ENCODE data around the gene NXN. TPM values are rescaled to one million over a fixed set of nuclear protein-coding genes. Genes with fewer than 3 reads are reported as not detected.

Gene NXN
- total RNA-seq, 1 experiment from 2014 or later: 57.3 TPM

DNA sequence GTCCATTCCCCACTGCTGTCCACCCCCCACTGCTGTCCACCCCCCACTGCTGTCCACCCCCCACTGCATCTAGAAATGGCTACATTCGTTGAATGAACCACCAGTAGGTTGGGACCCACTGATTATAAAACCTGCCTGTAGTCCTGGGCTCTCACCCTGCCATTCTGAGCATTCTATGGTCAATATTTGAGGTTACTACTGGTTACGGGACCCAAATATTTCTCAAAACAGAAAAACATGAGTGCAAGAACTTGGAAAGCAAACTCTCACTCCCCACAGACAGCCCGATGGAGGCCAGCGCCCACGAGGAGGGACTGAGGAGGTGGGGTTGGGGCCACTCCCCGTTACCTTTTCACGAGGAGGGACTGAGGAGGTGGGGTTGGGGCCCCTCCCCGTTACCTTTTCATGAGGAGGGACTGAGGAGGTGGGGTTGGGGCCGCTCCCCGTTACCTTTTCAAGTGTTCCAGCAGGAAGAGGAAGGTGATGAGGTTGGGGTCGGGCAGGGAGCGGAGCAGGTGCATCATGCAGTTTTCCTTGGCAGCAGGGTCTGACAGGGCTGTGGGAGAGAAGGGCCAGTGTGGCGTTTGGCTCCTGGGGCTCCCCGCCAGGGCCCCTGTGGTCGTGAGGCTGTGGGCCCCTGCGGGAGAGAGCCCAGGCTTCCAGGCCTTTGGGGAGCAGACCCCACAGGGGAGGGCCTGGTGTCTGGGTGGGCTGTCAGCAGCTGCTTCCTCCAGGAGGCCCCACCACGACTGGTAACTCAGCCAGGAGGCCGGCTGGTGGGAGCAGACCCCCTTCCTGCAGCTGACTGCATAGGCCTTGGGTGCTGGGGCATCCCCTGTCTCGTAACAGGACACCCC lies 29.9 kb upstream of the NXN start:
- Mint-ChIP-seq H3K9me3 (ENCODE audit: unreplicated experiment) (no peaks in the 10 kb centered on the region), H3K4me1 (ENCODE audit: insufficient read depth, unreplicated experiment) (peaks cover 11% of the 10 kb centered on the region), H3K36me3 (ENCODE audit: insufficient read depth, unreplicated experiment) (peaks cover 19% of the 10 kb centered on the region), H3K4me3 (ENCODE audit: unreplicated experiment) (no peak overlapping the region), H3K27ac (ENCODE audit: low read depth, unreplicated experiment) (no peak overlapping the region), H3K27me3 (ENCODE audit: insufficient read depth, unreplicated experiment) (no peaks in the 10 kb centered on the region)
- intact Hi-C loops (cut with micrococcal nuclease): no loop called here
- no TSS peak for BruUV-seq (replicated peaks)
- ChIA-PET CTCF (interaction anchor here (2.7 kb wide), 1 partner anchor 10 kb away, joined by 9 read pairs; no protein-coding TSS in a partner anchor), POLR2A (no interaction called here)
- TF ChIP-seq CTCF (IDR thresholded peaks at IDR 0.05; ENCODE audit: unreplicated experiment): no peak
- DNase-seq (ENCODE audit: unreplicated experiment): no peak

GRCh38 chr17:1008008-1008761 lies 28.6 kb upstream of the NXN start:
- ChIA-PET CTCF (interaction anchor here (1.0 to 1.1 kb wide), 3 partner anchors 9 to 48 kb away, joined by 3 to 4 read pairs (median 4); partner anchors contain the start of gene TIMM22), POLR2A (interaction anchor here (1.7 kb wide), 1 partner anchor 277 kb away, joined by 4 read pairs; no protein-coding TSS in a partner anchor)

DNA sequence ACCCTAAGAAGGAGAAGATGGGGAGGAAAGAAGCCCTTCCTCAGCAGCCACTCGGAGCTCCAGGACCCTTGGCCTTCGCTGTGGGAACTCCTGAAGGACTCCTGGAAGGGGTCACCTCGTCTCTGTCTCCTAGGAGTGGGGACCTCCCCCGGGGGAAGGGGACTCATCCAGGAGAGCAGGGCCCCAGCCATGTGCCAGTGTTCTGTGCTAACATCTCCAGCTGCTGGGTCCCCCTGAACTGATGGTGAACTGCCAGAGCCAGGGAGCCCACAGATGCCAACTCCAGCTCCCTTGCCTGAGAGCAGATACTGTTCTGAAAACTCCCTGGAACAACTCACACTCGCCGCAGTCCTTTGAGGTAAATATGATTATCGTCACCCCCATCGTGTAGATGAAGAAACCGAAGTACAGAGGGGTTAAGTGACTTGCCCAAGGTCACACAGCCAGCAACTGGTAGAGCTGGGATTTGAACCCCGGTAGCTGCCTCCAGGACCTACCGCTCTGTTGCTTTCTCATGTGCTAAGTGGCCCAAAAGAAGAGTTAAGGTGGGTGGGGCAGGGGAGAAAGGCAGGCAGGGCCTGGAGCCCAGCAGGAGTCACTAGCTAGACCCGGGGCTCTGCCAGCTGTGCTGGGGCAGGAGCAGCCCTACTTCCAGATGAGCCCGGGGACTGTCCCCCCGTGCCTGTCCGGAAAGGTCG lies 27.9 kb upstream of the NXN start:
- Mint-ChIP-seq H3K27ac (ENCODE audit: low read depth, unreplicated experiment) (no peak overlapping the region), H3K4me1 (ENCODE audit: insufficient read depth, unreplicated experiment) (peaks cover 12% of the 10 kb centered on the region), H3K36me3 (ENCODE audit: insufficient read depth, unreplicated experiment) (peaks cover 31% of the 10 kb centered on the region), H3K27me3 (ENCODE audit: insufficient read depth, unreplicated experiment) (no peaks in the 10 kb centered on the region), H3K4me3 (ENCODE audit: unreplicated experiment) (no peak overlapping the region), H3K9me3 (ENCODE audit: unreplicated experiment) (no peaks in the 10 kb centered on the region)
- ChIA-PET CTCF (interaction anchor here (0.8 to 1.1 kb wide), 4 partner anchors 8 to 49 kb away, joined by 3 to 4 read pairs (median 4); partner anchors contain the start of gene TIMM22), POLR2A (interaction anchor here (1.7 kb wide), 1 partner anchor 276 kb away, joined by 4 read pairs; no protein-coding TSS in a partner anchor)
- intact Hi-C loops (cut with micrococcal nuclease): no loop called here
- no peak for TF ChIP-seq CTCF (IDR thresholded peaks at IDR 0.05; ENCODE audit: unreplicated experiment)
- no TSS peak for BruUV-seq (replicated peaks)
- DNase-seq (ENCODE audit: unreplicated experiment): no peak

More at GRCh38 chr17:1008008-1008761, 28.6 kb upstream of the NXN start:
- Mint-ChIP-seq H3K4me3 (ENCODE audit: unreplicated experiment) (no peak overlapping the region), H3K36me3 (ENCODE audit: insufficient read depth, unreplicated experiment) (peaks cover 23% of the 10 kb centered on the region), H3K9me3 (ENCODE audit: unreplicated experiment) (no peaks in the 10 kb centered on the region), H3K27ac (ENCODE audit: low read depth, unreplicated experiment) (no peak overlapping the region), H3K4me1 (ENCODE audit: insufficient read depth, unreplicated experiment) (peaks cover 11% of the 10 kb centered on the region), H3K27me3 (ENCODE audit: insufficient read depth, unreplicated experiment) (no peaks in the 10 kb centered on the region)
- no peak for DNase-seq (ENCODE audit: unreplicated experiment)
- intact Hi-C loops (cut with micrococcal nuclease): no loop called here
- no peak for TF ChIP-seq CTCF (IDR thresholded peaks at IDR 0.05; ENCODE audit: unreplicated experiment)
- BruUV-seq (replicated peaks): no TSS peak
